ENCODE data around the gene MYO7A.

MYO7A gene

DNA sequence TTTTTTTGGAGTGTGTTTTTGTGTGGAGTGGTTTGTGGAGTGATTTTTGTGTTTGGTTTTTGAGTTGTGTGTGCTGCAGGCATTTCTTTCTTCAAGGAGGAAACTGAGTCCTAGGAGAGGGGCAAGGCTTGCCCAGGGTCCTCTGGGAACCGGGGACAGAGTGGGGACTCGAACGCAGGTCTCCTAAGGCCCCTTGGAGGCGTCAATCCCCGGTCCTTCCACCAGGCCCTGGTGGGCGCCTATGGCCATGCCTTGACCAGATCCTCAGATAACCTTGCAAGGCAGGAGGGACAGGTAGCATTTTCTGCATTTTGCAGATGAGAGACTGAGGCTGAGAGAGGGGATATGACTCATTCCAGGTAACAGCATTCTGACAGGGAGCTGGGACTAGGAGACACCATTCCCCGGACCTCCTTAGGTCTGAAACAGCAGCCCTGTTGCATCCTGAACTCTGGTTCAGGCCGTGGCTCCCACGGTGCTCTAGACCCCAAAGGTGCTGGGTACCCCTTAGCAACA is 39.1 kb downstream of the MYO7A start:
- in situ Hi-C loops (cut with MboI; ENCODE audit: low sequenced_read_pairs, unreplicated experiment), result no loop called here
- TF ChIP-seq, protein P1, sequence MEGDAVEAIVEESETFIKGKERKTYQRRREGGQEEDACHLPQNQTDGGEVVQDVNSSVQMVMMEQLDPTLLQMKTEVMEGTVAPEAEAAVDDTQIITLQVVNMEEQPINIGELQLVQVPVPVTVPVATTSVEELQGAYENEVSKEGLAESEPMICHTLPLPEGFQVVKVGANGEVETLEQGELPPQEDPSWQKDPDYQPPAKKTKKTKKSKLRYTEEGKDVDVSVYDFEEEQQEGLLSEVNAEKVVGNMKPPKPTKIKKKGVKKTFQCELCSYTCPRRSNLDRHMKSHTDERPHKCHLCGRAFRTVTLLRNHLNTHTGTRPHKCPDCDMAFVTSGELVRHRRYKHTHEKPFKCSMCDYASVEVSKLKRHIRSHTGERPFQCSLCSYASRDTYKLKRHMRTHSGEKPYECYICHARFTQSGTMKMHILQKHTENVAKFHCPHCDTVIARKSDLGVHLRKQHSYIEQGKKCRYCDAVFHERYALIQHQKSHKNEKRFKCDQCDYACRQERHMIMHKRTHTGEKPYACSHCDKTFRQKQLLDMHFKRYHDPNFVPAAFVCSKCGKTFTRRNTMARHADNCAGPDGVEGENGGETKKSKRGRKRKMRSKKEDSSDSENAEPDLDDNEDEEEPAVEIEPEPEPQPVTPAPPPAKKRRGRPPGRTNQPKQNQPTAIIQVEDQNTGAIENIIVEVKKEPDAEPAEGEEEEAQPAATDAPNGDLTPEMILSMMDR (IDR thresholded peaks at IDR 0.05; ENCODE audit: borderline replicate concordance, control extremely low read depth, extremely low read depth, insufficient read depth, missing control alignments), result no peak
- DNase-seq (ENCODE audit: low spot score), result no peak

DNA sequence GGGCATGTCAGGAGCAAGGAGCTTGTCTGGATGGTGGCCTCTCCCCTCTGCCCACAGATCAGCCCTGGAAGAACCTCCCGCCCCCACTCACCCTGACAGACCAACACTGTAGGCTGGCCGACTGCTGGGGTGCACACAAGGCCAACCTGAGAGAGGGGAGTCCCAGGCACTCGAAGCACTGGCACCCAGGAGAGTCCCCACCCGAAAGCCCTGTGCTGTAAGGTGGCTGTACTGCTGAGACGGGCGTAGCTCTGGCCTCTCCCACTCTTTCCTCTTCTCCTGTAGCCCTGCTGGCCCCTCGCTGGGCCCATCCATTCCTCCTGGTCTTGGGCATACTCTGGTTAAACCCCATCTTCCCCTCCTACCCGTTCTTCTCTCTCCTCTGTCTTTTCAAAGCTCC is 39.7 kb downstream of the MYO7A start:
- TF ChIP-seq, protein P1 (IDR thresholded peaks at IDR 0.05; ENCODE audit: borderline replicate concordance, control extremely low read depth, extremely low read depth, insufficient read depth, missing control alignments), result no peak
- in situ Hi-C loops (cut with MboI; ENCODE audit: low sequenced_read_pairs, unreplicated experiment), result no loop called here
- no peak for DNase-seq (ENCODE audit: low spot score)

DNA sequence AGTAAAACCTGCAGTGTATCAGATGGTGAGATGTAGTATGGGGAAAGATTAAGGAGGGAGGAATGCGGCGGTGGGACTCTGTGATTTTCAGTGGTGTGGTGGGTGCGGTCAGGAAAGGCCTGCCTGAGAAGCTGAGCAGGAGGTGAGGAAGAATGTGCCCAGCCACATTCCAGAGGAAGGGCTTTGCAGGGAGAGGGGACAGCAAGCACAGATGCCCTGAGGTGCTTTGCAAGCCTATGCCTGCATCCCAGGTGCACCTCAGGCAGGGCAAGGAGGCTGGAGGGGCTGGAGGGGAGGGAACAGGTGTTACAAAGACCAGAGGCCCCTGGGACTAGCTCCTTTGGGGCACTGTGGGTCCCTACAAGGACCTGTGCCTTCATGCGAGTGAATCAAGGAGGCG is 42.1 kb downstream of the MYO7A start:
- in situ Hi-C loops (cut with MboI; ENCODE audit: low sequenced_read_pairs, unreplicated experiment), result no loop called here
- TF ChIP-seq, protein P1 (IDR thresholded peaks at IDR 0.05; ENCODE audit: borderline replicate concordance, control extremely low read depth, extremely low read depth, insufficient read depth, missing control alignments), result no peak
- DNase-seq (ENCODE audit: low spot score), result no peak

DNA sequence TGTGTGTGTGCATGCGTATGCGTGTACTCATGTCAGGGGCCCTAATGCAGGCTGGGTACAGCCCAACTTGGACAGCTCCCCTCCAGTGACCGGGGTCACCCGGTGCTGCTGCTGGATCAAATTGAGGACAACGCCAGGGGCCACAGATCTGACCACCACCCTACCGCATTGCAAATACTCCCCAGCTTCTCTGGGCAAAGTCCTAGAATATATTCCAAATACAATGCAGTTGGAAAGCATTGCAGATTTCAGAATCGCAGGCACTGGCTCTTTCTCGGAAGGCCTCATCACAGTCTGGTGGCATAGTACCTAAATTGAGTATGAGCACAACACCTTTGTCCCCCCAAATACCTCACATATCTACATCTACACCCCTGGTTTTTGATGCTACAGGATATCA is 43.2 kb downstream of the MYO7A start:
- DNase-seq (ENCODE audit: low spot score), result no peak
- TF ChIP-seq, protein P1 (IDR thresholded peaks at IDR 0.05; ENCODE audit: borderline replicate concordance, control extremely low read depth, extremely low read depth, insufficient read depth, missing control alignments), result no peak
- in situ Hi-C loops (cut with MboI; ENCODE audit: low sequenced_read_pairs, unreplicated experiment), result no loop called here

DNA sequence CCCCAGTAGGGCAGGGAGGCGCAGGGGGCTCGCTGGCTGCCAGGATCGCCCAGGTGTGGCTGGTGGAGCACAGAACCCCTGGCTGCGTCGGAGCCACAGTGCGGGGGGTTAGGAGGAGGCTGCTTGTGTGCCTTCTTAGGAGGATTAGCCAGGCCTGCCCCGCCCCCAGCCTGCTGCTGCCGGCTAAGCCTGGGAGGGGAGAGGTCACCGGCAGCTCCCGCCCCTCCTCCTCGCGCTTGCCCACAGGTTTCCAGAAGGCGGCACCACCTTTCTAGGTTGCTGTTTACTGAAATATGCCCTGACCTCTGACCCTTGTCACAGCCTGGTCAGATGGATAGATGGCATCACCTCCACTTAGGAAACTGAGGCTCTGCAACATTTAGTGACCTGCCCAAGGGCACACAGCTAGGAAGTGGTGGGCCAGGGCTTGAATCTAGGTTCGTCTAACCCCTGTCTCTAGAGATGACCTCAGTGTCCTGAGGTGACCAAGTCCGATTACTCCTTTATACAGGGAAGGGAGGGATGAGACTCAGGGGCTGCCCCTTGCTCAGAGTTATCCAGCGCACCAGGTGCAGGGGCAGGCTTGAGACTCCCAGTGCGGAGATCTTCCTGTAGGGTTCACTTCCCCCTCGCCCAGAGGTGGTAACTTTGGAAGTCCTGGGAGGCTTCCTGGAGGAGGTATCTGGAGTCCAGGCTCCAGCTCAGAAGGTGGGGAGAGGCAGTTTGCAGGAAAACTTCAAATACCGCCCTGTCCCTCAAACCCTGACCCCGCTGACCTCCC is 44.0 kb downstream of the MYO7A start:
- DNase-seq (ENCODE audit: low spot score), result no peak
- TF ChIP-seq, protein P1 (IDR thresholded peaks at IDR 0.05; ENCODE audit: borderline replicate concordance, control extremely low read depth, extremely low read depth, insufficient read depth, missing control alignments), result no peak
- in situ Hi-C loops (cut with MboI; ENCODE audit: low sequenced_read_pairs, unreplicated experiment), result no loop called here

DNA sequence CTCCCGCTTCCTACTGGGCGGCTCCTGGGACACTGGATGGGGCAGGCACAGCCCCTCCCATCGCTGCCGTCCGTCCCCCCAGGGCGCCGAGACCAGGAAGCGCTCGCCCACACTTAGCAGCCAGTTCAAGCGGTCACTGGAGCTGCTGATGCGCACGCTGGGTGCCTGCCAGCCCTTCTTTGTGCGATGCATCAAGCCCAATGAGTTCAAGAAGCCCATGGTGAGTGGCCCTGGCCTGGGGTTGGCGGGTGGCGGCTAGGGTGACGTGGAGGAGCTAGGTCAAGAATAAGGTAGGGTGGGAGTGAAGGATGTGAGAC is 44.6 kb downstream of the MYO7A start:
- in situ Hi-C loops (cut with MboI; ENCODE audit: low sequenced_read_pairs, unreplicated experiment), result no loop called here

More for the DNA sequence above, 44.6 kb downstream of the MYO7A start:
- no peak for DNase-seq (ENCODE audit: low spot score)
- TF ChIP-seq, protein P1 (IDR thresholded peaks at IDR 0.05; ENCODE audit: borderline replicate concordance, control extremely low read depth, extremely low read depth, insufficient read depth, missing control alignments), result no peak
